Medulla oblongata (tissue), 1 donor: ENCODE measurements around the gene SHOC2.

Experiments
- DNase-seq: peaks from one replicate; pipeline ENCODE4 v3.0.0-alpha.2; 2015; ENCODE audit errors: extremely low spot score

The SHOC2 gene

DNA sequence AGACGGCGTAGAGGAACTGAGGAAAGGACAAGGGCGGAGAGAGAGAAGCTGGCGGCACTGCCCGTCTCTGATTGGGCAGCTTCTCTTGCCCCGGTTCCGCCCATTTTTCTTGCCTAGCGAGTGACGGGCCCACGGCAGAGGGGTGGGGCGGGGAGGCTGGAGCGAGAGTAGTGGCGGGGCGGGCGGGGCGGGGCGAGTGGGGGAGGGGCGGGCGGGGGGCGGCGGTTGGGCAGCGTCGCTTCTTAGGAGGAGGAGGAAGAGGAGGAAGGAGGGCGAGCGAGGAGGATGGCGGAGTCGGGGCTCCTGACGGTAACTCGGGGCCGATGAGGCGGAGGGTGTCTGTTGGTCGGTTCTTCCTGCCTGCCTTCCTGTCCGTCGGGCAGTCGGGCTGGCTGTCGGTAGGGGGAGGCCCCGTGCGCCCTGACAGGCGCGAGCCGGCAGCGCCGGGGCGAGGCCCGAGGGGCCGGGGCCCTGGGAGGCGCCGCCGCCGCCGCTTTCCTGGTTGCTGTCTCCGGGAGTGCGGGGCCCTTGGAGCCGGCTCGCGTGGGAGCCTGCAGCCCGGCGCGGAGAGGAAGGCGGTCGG is at the start of gene SHOC2:
Gene SHOC2 (plus strand): TSS at position 256 of the 583 bp plus-strand sequence. CDS start 44,755 bp downstream, outside the sequence.
- no peak for DNase-seq

DNA sequence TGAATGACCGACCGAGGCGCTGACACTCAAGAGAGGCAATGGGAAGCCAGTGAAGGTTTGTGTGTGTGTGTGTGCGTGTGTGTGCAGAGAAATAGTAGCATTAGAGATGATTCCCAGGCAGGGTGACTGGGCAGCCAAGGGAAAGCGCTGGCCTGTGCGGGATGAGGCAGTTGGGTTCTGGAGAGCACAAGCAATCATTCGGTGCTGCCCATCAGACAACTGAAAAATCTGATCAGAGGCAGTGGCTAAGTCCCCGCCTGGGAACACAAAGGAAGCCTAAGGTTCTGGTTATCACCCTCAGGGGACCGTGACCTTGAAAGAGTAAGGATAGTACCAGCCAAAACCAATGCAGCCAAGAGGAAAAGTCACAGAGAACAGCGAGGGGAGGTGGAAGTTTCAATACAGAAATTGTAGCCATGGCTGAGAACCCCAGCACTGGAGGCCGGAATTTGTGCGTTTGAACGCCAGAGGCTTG is 48.5 kb upstream of the SHOC2 start:
- no peak for DNase-seq

DNA sequence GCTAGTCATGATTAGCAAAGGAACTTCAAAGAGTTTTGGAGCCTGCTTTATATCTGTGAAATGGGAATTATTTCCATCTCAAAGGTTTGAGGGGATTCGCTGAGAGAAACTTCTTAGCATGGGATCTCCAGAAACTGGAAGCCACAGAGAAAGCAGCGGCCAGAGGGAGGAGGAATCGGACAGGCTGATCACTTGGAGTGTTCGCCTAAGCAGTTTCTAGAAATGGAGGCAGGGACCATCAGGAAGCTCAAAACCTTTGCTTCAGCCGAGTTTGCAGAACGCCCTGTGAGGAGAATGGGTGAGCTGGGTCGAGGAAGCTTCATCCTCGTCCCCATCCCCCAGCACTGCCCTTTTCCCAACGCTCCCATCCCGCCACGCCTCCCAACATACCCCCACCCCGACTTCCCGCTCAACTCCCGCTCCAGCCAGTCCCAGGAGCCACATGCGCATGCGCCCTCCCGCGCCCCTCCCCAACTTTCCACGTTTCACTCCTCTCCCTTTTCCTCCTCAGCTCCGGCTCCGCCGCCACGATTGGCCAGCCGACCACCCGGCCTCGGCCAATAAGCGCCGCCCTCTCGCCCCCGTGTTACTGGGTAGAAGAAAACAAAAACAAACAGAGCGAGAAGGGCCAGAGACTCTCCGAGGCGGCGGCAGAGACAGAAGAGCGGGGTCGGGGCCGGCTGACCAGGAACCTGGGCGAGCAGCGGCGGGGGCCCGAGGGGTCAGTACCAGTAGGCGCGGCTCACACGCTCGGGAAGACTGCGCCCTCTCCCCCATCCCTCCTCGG is 47.9 kb upstream of the SHOC2 start, which contains the start of gene PDCD4:
Gene PDCD4 (plus strand): TSS at position 631 of the 787 bp plus-strand sequence. CDS start 4,100 bp downstream, outside the sequence.
- DNase-seq, result peak; percentile 99

DNA sequence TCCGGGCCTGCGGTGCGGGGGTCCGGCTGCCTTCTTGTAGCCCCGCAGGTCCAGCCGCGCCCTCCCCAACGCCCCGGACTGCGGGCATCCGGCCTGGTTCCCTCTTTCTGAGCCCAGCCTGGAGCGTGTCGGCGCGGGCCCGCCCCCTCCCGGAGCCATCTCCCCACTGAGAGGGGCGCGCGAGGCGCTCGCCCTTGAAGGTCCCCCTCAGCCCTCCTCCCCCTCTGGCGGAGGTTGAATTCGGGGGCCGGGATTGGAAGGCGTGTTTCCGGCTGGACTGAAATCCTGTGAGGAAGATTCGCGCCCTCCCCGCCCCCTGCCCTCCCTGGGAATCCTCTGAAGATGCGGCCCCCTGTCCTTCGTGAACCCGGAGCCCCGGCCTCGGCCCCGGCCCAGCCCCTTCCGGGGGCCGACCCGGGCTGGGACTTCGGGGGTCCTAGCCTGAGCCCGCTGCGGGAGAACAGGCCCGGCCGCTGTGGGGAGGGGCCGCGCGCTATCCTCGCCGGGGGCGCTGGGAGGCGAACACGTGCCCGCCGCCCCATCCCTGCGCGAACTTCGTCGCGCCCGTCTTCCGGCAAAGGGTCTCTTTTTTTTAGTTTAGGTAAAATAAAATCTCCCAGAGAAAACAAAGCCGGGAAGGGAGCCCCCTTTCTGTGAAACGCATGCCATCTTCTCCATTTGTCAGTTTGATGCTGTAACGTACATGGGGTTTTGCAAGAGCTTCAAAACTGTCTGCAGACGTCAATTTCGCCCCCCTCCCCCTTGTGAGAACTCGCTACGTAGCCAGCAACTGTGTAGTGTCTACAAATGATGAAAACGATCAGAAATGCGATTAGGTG is 47.0 kb upstream of the SHOC2 start:
- DNase-seq, result peak; percentile 76

DNA sequence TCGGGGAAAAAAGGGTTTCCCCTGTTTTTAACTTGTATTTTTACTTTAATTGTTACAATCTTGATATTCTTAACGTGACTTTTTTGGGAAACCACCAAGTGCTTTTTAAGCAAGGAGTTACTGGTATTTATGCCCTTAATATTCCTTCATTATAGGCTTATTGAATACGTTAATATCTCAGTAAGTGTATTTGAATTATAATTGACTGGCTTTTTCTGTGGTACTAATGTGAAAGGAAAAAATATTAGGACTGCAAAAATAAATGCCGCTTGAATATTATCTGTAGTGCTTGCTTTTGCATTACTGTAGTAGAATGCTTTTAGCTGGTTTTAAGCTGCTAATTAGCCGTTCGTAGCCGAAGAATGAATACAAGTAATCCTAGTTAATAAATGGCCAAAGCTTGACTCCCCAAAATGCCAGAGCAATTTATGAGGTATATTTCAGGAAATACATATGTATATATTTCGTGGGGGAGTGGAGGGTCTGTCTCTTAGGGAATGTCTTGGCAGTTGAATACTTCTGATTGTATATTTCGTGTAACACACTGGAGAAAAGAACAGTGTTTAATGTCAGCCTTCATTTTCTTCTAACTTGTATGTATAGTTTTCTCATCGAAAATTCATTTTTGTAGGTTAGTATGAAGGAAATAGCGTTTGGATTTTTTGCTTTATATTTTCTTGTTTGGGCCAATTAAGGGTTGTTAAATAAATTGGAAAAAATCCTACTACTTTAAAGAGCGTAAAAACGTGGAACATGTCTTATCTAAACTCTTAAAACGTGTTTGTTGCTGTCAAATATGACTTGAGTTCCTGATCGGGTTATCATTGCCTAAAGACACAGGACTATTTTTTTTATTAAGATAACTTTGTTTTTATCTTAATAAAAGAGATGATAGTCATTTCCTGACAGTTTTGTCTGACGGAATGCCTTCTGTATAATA is 46.1 kb upstream of the SHOC2 start:
- peak; percentile 22 for DNase-seq

DNA sequence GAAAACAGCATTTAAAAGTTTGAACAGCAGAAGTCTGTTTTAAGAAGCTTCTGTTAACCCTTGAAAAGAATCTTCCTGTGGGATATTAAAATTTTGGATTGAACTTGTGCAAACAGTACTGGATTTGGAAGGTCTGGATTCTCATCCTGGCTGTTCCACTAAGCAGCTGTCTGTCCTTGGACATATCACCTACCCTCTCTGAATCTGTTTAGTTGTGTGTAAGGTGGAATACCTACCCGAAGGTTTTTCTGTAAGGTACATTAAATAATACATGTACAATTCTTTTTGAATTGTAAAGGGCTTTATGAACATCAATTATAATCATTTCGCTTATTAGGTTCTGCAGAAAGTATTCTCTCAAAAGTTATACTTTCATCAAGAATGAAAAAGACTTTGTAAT is 45.5 kb upstream of the SHOC2 start:
- DNase-seq, result no peak

DNA sequence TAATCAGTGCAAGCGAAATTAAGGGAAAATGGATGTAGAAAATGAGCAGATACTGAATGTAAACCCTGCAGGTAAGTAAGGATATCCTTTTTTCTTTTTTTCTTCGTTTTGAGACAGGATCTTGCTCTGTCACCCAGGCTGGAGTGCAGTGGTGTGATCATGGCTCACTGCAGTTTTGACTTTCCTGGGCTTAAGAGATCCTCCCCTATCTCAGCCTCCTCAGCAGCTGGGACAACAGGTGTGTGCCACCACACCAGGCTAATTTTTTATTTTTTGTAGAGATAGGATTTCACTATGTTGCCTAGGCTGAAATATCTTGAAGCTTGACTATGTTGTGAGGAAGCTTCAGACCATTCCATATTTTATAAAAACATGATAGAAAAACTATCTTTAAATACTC is 43.4 kb upstream of the SHOC2 start:
- no peak for DNase-seq

DNA sequence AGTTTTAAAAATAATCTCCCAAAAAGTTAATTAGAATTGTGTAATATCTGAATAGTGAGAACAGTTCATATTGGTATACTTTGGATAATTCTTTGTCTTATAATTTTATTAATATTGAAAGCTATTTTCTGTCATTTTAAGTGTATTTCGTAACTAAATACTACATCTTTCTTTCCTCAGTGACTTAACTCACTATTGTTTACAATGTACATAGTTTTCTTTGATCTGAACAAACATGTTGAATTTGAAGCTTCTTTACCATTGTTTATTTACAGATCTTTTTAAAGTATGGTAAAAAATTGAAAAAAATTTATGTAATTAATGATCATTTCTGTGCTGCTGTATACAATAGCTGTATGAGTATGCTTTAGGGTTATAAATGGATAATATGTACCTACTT is 42.6 kb upstream of the SHOC2 start:
- DNase-seq, result no peak

DNA sequence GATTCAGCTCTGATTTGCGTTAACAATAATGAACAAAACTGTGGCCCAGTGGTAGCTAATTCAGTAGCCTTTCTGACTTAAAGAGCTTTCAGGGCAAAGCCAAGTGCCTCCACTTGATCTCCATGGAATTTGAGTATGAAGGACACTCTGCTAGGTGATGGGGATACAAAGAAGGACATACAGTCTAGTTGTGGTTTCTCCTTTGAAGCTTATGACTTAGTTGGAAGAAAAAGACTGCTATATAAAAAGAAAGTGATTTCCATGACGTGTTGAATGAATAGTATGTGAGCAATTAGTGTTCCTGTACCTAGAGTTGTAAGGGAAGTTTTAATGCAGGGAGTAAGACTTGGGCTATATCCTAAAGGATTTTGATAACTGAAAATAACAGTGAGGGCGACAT is 39.4 kb upstream of the SHOC2 start:
- DNase-seq, result no peak

DNA sequence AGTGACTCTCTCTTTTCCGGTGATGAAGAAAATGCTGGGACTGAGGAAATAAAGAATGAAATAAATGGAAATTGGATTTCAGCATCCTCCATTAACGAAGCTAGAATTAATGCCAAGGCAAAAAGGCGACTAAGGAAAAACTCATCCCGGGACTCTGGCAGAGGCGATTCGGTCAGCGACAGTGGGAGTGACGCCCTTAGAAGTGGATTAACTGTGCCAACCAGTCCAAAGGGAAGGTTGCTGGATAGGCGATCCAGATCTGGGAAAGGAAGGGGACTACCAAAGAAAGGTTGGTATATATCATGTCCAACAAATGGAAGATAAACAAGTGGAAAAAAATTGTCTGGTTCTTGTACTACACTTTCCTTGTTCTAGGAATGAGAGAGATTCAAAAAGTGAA is 38.2 kb upstream of the SHOC2 start:
- no peak for DNase-seq

DNA sequence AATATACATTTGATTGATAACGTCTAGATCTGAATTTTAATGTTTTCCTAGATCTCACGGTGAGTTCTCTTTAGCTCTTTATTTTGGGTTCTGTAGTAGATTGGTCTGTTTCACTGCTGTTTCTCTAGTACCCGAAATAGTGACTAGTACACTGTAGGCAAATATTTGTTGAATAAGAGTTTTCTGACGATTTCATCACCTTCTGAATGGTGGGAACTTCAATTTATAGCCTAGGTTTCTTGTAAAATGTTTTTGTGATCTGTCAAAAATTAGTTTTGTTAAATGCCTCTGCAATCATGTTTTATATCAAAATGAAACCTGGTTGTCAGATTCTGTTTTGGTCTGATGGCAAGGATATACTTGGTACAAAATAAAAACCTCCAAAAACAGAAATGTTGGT is 37.5 kb upstream of the SHOC2 start:
- no peak for DNase-seq

DNA sequence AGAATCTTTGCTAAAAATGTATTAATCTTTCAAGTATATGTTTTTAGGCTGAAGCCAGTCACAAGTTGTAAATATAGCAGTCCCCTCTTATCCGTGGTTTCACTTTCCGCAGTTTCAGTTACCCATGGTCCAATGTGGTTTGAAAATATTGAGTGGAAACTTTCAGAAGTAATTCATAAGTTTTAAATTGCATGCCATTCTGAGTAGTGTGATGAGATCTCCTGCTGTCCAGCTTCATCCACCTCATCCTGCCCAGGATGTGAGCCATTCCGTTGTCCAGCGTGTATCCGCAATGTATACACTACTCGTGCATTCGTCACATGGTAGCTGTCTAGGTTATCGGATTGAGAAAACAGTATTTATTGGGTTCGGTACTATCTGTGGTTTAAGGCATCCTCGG is 35.5 kb upstream of the SHOC2 start:
- DNase-seq, result no peak

DNA sequence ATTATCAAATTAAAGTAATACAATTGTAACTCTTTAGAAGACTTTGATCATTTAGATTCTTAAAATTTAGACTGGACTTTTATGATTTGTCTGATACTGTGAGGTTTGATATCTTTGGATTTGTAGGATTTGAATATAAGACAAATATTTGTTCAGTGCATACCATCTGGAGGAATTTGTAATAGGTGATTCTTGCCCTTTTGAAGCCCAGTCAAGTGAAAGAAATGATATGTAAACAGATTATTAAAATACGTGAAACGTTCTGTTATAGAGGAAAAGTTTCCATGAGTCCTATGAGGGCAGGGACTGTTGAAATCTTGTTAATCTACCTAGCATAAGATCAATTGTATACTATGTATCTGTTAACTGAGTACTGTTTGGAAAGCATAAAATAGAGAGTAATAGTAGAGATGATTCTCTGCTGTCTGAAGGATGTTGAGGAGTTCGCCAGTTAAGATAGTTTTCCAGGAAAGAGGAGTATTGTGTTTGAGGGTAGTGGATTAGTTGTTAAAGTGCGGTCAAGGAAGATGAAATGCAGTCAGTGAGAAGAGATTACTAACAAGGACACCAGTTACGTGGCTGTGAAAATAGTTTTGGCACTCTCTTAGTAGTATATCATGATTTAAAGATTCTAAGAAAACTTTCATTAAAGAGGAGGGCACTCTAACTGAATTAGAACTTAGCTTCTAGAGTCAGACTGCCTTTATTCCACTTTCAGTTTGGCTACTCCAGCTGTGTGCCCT is 33.3 kb upstream of the SHOC2 start:
- no peak for DNase-seq

DNA sequence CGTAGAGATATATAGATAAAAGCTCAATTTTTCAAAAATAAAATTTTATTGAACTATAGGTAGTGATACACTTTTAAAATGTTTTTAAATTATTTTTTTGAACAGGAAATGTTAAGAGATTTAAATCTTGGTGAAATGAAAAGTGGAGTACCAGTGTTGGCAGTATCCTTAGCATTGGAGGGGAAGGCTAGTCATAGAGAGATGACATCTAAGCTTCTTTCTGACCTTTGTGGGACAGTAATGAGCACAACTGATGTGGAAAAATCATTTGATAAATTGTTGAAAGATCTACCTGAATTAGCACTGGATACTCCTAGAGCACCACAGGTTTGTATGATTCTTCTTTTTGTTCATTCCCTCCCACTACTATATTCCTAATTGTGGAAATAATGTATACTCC is 31.8 kb upstream of the SHOC2 start:
- DNase-seq, result no peak

DNA sequence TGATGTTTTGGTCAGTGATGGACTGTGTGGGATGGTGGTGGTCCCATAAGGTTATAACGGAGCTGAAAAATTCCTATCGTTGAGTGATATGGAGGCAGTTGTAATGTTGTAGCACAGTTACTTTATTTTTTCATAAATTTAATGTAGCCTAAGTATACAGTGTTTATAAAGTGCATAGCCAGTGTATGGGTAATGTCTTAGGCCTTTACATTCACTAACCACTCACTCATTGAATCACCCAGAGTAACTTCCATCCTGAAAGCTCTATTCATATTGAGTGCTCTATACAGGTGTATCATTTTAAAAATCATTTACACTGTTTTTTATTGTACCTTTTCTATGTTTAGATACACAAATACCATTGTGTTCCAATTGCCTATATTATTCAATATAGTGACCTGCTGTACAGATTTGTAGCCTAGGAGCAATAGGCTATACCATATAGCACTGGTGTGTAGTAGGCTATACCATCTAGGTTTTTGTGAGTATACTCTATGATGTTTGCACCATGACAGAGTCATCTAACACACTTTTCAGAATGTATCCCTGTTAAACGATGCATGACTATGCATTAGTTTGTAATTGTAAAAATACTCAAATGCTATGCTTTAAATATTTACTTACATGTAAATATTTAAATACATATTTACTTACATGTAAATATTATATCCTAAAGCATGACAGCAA is 26.7 kb upstream of the SHOC2 start:
- DNase-seq, result no peak

DNA sequence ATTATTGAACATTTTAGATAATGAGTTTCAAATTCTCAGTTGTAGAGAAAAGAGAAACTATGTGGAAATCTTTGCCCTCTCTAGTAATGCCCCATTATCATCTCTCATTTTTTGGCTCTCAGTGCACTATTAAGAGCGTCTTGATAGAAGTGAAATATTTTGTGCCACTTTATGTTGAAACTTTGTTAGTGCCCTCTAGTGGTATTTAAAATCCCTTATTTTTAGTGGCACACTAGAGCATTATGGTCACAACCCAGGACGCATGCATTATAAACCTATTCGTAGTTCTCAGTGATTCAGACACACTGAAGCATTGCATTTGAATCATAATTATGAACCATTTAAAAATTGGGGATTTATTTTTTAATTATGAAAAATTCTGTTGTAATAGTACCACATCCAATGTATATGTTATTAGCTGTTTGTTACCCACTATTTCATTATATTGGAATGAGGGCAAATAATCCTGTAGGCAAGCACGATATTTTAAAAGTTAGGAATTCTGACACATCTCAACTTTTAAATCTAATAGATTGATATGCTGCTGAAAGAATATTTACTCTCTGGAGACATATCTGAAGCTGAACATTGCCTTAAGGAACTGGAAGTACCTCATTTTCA is 25.7 kb upstream of the SHOC2 start:
- DNase-seq, result peak; percentile 73

DNA sequence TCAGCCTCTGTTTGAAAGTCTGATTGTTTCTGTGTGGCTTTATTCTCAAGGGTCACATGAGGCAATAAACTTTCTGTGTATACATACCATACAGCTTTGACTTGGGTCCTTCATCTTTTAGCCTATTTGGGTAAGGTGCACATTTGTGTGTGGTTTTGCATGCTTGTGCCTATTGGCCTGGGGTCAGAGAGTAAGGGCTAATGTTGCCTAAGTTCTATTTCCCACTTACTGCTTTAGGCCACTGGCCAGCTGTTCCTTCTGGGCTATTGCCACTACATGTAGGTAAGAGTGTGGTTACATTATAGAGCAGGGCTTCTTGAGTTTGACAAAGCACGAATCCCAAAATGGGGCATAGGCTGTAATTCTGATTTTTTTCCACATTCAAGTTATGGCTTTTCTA is 22.2 kb upstream of the SHOC2 start:
- DNase-seq, result no peak

DNA sequence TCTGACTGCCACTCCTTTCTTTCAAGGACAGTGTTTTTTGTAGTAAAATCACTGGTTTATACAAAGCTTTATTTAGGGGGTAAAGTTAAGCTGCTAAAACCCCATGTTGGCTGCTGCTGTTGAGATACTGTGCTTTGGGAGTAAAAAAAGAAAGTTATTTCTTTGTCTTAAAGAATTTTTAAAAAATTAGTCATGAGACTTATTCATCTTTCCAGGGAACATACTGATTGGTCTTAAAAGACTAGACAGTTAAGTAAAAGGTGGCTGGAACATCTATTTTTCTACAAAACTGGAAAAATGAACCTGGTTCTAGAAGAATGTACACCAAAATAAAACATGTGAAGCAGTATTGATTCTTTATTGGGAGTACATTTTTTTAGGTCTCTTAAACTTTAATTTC is 21.0 kb upstream of the SHOC2 start:
- DNase-seq, result no peak

DNA sequence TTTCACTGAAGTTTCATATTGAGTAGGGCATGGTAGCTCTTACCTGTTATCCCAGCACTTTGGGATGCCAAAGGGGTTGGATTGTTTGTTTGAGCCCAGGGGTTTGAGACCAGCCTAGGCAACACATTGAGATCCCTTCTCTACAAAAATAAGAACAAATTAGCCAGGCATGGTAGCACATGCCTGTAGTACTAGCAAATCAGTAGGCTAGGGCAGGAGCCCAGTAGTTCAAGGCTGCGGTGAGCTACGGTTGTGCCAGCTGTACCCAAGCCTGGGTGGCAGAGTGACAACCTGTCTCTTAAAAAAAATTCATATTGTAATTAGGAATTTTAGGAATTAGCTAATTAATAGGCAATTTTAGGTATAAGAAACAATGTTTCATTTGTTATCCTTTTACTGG is 18.4 kb upstream of the SHOC2 start:
- no peak for DNase-seq
